Measurements from ENCODE around the gene CNTLN. TPM values are rescaled to one million over a fixed set of nuclear protein-coding genes. Genes with fewer than 3 reads are reported as not detected.

The CNTLN gene
- total RNA-seq, 1 donor from 2014 or later, result 10.1 TPM

DNA sequence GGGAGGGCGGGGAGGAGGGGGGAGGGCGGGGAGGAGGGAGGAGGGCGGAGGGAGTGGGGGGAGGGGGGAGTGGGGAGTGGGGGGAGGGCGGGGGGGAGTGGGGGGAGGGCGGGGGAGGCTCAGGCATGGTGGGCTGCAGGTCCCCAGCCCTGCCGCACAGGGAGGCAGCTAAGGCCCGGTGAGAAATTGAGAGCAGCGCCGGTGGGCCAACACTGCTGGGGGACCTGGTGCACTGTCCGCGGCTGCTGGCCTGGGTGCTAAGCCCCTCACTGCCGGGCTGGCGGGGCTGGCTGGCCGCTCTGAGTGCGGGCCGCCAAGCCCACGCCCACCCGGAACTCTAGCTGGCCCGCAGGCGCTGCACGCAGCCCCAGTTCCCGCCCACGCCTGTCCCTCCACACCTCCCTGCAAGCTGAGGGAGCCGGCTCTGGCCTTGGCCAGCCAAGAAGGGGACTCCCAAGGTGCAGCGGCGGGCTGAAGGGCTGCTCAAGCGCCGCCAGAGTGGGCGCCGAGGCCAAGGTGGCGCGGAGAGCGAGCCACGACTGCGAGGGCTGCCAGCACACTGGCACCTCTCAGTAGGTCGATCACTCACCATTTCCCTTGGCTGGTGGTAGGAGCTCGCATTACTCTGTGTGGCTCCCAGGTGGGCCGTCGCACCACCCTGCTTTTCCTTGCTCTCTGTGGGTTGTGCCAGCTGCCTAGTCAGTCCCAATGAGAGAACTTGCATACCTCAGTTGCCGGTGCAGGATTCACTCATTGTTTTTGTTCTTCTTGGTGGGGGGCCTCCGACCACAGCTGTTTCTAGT lies 160.2 kb downstream of the CNTLN start:
- H3F3A ChIP-seq (ENCODE audit: low read depth), result no peaks in the 10 kb centered on the region
- no peaks in the 10 kb centered on the region for H3K9me3 ChIP-seq (ENCODE audit: low read depth)
- Mint-ChIP-seq H3K36me3 (peaks cover 14% of the 10 kb centered on the region), H3K27me3 (ENCODE audit: insufficient read depth, low read depth) (no peaks in the 10 kb centered on the region), H3K4me3 (no peak overlapping the region), H3K27ac (no peak overlapping the region), H3K9me3 (peaks cover 24% of the 10 kb centered on the region), H3K4me1 (peaks cover 6% of the 10 kb centered on the region)
- no peaks in the 10 kb centered on the region for H3K79me2 ChIP-seq (ENCODE audit: low read depth)
- no peaks in the 10 kb centered on the region for H3K36me3 ChIP-seq
- no peak overlapping the region for H3K4me2 ChIP-seq
- H4K20me1 ChIP-seq (ENCODE audit: low read depth), result no peaks in the 10 kb centered on the region
- no peak overlapping the region for H3K9ac ChIP-seq
- H3K27me3 ChIP-seq, result no peaks in the 10 kb centered on the region
- no peak overlapping the region for H2AFZ ChIP-seq (replicated peaks)
- TF ChIP-seq, protein P1, sequence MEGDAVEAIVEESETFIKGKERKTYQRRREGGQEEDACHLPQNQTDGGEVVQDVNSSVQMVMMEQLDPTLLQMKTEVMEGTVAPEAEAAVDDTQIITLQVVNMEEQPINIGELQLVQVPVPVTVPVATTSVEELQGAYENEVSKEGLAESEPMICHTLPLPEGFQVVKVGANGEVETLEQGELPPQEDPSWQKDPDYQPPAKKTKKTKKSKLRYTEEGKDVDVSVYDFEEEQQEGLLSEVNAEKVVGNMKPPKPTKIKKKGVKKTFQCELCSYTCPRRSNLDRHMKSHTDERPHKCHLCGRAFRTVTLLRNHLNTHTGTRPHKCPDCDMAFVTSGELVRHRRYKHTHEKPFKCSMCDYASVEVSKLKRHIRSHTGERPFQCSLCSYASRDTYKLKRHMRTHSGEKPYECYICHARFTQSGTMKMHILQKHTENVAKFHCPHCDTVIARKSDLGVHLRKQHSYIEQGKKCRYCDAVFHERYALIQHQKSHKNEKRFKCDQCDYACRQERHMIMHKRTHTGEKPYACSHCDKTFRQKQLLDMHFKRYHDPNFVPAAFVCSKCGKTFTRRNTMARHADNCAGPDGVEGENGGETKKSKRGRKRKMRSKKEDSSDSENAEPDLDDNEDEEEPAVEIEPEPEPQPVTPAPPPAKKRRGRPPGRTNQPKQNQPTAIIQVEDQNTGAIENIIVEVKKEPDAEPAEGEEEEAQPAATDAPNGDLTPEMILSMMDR (IDR thresholded peaks at IDR 0.05), result no peak
- no peak for TF ChIP-seq EZH2 (IDR thresholded peaks at IDR 0.05)
- no peak for TF ChIP-seq EZH2phosphoT487 (IDR thresholded peaks at IDR 0.05)
- H3K27ac ChIP-seq, result no peak overlapping the region
- H3K4me1 ChIP-seq, result no peaks in the 10 kb centered on the region
- DNase-seq (ENCODE audit: low spot score), result no peak
- H3K4me3 ChIP-seq, result no peak overlapping the region

DNA sequence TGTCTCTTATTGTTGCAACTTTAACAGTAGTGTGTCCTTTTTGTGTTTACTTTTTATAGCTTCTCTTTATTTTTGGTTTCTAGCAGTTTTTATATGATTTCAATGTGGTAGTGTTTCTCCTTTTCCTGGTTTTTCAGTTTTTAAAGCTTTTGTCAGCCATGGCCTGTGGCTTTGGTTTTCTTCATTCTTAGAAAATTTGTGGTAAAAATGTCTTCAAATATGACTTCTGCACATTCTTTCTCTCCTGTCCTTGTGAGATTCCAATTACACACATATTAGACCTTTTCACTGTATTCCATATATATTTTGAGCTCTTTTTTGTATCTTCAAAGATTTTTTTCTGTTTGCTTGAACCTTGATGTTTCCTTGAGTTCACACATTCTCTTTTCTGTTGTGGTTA lies 180.5 kb downstream of the CNTLN start:
- H3K79me2 ChIP-seq (ENCODE audit: low read depth), result no peaks in the 10 kb centered on the region
- no peak overlapping the region for H3K4me3 ChIP-seq
- Mint-ChIP-seq H3K27me3 (ENCODE audit: insufficient read depth, low read depth) (no peaks in the 10 kb centered on the region), H3K27ac (no peak overlapping the region), H3K4me3 (no peak overlapping the region), H3K36me3 (peaks cover 6% of the 10 kb centered on the region), H3K4me1 (no peaks in the 10 kb centered on the region), H3K9me3 (no peaks in the 10 kb centered on the region)
- no peaks in the 10 kb centered on the region for H4K20me1 ChIP-seq (ENCODE audit: low read depth)
- TF ChIP-seq EZH2 (IDR thresholded peaks at IDR 0.05) (no peak), EZH2phosphoT487 (IDR thresholded peaks at IDR 0.05) (no peak)
- TF ChIP-seq, protein P1 (IDR thresholded peaks at IDR 0.05), result no peak
- no peak overlapping the region for H3K4me2 ChIP-seq
- H3K4me1 ChIP-seq, result no peaks in the 10 kb centered on the region
- no peak for DNase-seq (ENCODE audit: low spot score)
- H3K9me3 ChIP-seq (ENCODE audit: low read depth), result no peaks in the 10 kb centered on the region
- H3F3A ChIP-seq (ENCODE audit: low read depth), result no peaks in the 10 kb centered on the region
- H3K9ac ChIP-seq, result no peak overlapping the region
- H3K36me3 ChIP-seq, result no peaks in the 10 kb centered on the region
- H3K27ac ChIP-seq, result no peak overlapping the region
- H3K27me3 ChIP-seq, result no peaks in the 10 kb centered on the region
- H2AFZ ChIP-seq (replicated peaks), result no peak overlapping the region

DNA sequence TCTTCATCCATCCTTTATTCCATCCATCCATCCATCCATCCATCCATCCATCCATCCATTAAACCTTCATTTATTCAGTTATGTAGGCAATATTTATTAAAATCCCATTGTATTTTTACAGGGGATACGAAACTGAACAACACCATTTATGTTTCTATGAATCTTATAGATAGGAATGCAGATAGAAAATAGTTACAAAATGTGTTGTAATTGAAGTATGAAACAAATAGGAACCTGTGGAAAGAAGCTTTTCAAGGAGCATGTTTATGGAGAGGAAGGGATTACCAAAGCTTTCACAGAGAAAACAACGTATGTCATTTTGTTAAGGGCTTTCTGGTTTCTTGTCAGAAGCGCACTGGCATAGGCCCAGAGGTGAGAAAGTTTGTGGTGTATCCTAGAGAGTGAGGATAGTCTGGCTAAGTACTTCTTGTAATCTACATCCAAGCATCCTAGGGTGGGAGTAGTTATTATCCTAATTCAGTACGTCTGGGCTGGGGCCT lies 184.0 kb downstream of the CNTLN start:
- no peak overlapping the region for H3K4me3 ChIP-seq
- H3K27me3 ChIP-seq, result no peaks in the 10 kb centered on the region
- no peaks in the 10 kb centered on the region for H3K27me3 Mint-ChIP-seq (ENCODE audit: insufficient read depth, low read depth)
- no peak overlapping the region for H3K4me2 ChIP-seq
- H3K4me3 Mint-ChIP-seq, result no peak overlapping the region
- no peak for DNase-seq (ENCODE audit: low spot score)
- no peak for TF ChIP-seq EZH2phosphoT487 (IDR thresholded peaks at IDR 0.05)
- TF ChIP-seq EZH2 (IDR thresholded peaks at IDR 0.05), result no peak
- TF ChIP-seq, protein P1 (IDR thresholded peaks at IDR 0.05), result no peak
- H3K27ac Mint-ChIP-seq, result no peak overlapping the region
- H3K79me2 ChIP-seq (ENCODE audit: low read depth), result no peaks in the 10 kb centered on the region
- no peaks in the 10 kb centered on the region for H3K9me3 ChIP-seq (ENCODE audit: low read depth)
- peaks cover 4% of the 10 kb centered on the region for H3K36me3 Mint-ChIP-seq
- no peak overlapping the region for H3K27ac ChIP-seq
- H2AFZ ChIP-seq (replicated peaks), result no peak overlapping the region
- no peaks in the 10 kb centered on the region for H3F3A ChIP-seq (ENCODE audit: low read depth)
- H3K36me3 ChIP-seq, result no peaks in the 10 kb centered on the region
- no peak overlapping the region for H3K9ac ChIP-seq
- H3K4me1 Mint-ChIP-seq, result no peaks in the 10 kb centered on the region
- H4K20me1 ChIP-seq (ENCODE audit: low read depth), result no peaks in the 10 kb centered on the region
- no peaks in the 10 kb centered on the region for H3K4me1 ChIP-seq
- H3K9me3 Mint-ChIP-seq, result no peaks in the 10 kb centered on the region
